ENCODE results near the gene SYMPK.

DNA sequence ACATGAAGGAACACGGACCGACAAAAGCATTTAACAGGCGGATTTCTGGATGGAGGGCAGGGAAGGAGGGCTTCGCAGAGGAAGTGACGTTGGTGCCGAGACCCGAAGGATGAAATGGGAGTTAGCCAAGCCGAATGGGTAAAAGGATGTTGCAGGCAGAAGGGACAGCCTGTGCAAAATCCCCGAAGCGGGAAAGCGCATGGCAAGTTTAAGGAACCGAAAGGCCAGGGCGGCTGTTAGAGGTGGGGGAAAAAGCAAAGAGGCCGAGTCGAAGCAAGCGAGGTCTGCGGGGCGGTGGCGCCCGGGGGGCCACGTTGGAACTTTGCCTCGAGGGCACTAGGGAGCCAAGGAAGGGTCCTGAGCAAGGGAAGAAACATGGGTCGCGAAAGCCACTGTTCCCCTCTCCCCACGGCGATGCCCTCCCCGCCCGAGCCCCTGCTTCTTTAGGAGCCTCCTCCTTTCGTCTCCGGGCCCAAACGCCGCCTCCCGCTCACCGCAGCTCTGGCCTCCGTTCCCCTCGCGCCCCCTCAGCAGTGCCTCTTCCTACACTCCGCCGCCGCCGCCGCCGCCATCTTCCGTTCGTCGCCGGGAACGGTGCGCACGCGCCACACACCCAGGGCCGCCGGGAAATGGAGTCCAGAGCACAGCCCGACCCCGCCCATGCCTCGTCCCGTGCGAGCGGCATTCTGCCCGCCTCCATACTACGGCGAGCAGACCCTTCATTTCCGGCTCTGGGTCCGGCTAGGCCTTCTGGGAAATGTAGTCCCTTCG, at the start of gene SYMPK:
- TF ChIP-seq CTCF (IDR thresholded peaks at IDR 0.05; ENCODE audit: borderline replicate concordance, extremely low read depth, low read length, poor library complexity, severe bottlenecking): peak; percentile 2
- TF ChIP-seq EZH2 (IDR thresholded peaks at IDR 0.05; ENCODE audit: borderline replicate concordance, low read depth, low read length, severe bottlenecking): no peak
